ENCODE data around the gene TEX101.
"Not testable (repeated sequence)": the region's sequence is repeated elsewhere in the genome, so short reads cannot be mapped to it uniquely, and the experiment has no call there.

The TEX101 gene

DNA sequence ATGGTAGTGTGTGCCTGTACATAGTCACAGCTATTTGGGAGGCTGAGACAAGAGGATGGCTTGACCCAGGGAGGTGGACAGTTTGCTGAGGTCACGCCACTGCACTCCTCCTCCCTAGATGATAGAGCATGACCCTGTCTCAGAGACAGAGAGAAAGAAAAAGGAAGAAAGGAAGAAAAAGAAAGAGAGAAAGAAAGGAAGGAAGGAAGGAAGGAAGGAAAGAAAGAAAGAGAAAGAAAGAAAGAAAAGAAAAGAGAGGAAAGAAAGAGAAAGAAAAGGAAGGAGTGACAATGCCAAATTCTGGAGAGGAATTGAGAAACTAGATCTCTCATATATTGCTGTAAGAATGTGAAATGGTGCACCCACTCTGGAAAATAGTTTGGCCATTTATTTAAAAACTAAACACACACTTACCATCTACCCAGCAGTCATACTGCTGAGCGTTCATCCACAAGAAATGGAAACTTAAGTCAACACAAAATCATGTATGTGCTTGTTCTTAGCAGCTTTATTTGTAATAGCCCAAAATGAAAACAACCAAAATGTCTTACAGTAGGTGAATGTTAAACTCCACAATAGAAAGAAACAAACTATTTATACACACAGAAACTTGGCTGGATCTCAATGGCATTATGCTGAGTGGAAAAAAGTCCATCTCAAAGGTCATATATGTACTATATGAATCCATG is 7.5 kb downstream of the TEX101 start:
- DNase-seq: no peak

DNA sequence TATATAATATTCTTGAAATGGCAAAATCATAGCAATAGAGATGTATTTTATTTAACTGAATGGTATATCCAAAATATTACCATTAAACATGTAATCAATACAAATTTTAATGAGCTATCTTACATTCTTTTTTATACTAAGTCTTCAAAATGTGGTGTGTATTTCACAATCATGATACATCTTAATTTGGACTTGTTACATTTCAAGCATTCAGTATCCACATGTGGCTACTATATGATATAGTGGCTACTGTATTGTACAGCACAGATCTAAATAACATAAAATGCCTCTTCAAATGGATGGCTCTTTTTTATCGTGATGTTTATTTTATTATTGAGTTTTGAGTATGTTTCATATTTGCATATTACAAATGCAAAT is 8.0 kb downstream of the TEX101 start:
- no peak for DNase-seq

DNA sequence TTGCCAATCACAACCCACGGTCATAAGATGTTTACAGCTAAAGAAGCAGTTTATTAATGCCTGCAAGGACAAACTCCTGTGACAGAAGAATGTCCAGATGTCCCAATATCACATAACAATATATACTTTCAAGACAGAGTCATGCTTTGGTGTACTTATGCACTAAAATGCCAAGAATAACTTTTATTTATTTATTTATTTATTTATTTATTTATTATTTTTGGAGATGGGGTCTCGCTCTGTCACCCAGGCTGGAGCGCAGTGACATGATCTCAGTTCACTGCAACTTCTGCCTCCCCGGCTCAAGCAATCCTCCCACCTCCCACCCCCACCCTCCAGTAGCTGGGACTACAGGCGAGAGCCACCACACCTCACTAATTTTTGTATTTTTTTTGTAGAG is 9.1 kb downstream of the TEX101 start:
- no peak for DNase-seq

DNA sequence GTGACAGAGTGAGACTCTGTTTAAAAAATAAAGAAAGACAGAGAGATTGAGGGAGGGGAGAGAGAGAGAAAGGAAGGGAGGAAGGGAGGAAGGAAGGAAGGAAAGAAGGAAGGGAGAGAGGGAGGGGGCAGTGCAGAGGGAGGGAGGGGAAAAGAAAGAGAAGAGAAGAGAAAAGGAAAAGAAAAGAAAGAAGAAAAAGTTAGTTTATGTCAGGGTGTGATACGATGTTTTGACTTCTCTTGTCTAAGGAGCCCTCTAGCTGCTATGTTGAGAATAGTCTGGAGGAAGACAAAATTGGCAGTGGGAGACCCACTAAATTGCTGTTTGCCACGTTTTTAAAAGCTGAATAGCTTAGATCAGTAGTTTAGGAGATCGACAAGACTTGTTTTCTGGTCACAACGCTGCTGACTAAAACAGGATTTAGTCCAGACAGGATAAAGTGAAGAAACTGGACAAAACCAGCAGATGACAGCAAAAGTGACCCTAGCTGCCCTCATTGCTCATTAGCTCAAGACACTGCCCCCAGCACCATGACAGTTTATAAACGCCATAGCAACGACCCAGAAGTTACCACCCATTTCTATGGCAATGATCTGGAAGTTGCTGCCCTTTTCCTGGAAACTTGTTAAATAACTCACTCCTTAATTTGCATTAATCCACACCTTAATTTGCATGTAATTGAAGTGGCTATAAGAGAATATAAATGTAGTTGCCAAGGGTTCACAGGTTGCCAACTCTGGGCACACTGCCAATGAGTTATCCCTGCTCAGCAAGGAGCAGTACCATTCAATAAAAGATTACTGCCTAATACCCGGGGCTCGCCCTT is 11.1 kb downstream of the TEX101 start:
- peak; percentile 42 for DNase-seq

DNA sequence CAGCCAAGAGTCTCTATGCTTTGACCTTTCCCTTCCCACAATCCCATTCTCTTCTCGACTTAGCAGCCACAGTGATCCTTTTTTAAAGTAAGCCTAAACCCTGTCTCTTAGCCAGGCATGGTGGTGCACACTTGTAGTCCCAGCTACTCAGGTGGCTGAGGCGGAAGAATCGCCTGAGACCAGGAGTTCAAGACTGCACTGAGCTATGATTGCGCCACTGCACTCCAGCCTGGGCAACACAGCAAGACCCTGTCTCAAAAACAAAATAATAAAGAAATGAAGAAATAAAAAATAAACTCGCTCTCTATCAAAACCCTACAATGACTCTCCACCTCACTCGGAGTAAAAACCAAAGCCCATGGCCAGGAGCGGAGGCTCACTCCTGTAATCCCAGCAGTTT is 14.7 kb downstream of the TEX101 start:
- no peak for DNase-seq

DNA sequence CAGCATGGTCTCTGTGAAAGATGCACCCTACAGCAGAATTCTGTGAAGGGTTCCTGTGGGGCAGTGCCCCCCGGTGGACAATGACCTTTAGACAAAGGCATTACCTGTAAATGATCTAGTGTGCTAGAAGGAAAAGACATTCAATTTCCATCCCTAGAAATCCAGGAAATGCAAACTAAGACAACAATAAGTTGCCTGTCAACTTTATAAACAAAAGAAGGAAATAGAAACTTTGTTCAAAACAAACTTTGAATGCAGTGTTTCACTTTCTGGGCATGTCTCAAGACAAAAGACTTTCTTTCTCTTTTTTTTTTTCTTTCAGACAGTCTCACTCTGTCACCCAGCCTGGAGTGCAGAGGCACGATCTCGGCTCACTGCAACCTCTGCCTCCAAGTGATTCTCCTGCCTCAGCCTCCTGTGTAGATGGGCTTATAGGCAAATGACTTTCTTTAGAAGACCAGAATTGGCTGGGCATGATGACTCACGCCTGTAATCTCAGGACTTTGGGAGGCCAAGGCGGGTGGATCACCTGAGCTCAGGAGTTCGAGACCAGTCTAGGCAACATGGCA is 15.5 kb downstream of the TEX101 start:
- DNase-seq: peak; percentile 18

DNA sequence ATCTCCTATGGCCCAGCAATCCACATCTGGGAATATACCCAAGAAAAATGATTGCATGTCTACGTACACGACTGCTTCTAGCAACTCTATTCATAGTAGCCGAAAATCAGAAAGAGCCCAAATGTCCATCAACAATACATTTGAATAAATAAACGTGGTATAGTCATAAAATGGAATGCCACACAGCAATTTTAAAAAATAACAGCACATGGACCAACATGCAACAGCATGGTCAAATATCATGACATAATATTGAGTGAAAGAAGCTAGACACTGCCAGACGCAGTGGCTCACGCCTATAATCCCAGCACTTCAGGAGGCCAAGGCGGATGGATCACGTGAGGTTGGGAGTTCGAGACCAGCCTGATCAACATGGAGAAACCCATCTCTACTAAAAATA is 16.3 kb downstream of the TEX101 start:
- DNase-seq: no peak

DNA sequence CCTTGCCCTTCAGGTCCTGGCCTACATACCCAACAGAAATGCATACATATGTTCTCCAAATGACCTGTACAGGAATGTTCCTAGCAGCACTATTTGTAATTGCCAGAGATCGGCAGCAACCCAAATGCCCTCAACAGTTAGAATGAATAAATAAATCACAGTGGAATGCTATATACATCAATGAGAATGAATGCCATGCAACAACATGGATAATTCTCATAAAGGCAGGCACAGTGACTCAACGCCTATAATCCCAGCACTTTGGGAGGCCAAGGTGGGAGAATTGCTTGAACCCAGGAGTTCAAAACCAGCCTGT is 18.6 kb downstream of the TEX101 start:
- no peak for DNase-seq

DNA sequence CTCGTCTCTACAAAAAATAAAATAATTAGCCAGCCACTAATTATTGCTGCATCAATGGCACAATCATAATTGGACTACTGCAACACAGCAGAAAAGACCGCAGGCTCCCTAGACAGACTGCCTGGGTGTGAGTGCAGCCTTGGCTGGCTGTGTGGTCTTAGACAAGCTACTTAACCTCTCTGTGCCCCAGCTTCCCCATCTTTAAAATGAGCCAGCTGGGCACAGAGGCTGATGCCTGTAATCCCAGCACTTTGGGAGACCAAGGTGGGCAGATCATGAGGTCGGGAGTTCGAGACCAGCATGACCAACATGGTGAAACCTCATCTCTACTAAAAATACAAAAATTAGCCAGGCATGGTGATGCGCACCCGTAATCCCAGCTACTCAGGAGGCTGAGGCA is 19.0 kb downstream of the TEX101 start:
- no peak for DNase-seq

DNA sequence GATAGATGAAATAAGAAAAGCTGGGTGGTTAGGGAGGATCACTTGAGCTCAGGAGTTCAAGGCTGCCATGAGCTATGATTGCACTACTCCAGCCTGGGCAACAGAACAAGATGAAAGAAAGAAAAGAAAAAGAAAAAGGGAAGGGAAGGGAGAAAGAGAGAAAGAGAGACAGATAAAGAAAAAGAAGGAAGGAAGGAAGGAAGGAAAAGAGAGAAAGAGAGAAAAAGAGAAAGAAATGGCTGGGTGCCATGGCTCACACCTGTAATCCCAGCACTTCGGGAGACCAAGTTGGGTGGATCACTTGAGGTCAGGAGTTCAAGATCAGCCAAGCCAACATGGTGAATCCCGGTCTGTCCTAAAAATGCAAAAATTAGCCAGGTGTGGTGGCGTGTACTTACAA is 21.1 kb downstream of the TEX101 start:
- no peak for DNase-seq

DNA sequence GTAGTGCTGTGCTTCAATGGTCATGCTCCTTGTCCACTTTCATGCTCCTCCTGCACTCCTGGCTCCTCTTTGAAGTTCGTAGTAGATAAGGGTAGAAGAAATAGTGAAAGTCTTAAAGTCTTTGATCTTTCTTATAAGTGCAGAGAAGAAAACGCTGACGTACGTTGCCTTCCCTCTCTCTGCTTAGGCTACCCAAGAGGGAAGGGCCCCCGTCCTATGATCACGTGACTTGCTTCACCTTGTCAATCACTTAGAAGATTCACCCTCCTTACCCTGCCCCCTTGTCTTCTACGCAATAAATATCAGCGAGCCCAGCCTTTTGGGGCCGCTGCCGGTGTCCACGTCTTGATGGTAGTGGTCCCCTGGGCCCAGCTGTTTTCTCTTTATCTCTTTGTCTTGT is 22.6 kb downstream of the TEX101 start:
- not testable (repeated sequence) for DNase-seq

DNA sequence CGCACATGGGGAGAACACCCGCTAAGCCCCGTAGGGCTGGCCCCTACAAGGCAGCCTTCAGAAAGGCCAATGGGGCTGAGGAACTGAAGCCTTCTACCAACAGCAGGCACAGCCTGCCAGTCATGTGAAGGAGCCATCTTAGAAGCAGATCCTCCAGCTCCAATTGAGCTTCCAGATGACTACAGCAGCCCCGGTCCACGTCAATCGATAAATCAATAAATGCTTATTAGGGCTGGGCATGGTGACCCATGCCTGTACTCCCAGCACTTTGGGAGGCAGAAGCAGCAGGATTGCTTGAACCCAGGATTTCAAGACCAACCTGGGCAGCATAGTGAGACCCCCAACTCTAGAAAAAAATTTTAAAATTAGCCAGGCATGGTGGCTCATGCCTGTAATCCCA is 23.0 kb downstream of the TEX101 start:
- DNase-seq: no peak

DNA sequence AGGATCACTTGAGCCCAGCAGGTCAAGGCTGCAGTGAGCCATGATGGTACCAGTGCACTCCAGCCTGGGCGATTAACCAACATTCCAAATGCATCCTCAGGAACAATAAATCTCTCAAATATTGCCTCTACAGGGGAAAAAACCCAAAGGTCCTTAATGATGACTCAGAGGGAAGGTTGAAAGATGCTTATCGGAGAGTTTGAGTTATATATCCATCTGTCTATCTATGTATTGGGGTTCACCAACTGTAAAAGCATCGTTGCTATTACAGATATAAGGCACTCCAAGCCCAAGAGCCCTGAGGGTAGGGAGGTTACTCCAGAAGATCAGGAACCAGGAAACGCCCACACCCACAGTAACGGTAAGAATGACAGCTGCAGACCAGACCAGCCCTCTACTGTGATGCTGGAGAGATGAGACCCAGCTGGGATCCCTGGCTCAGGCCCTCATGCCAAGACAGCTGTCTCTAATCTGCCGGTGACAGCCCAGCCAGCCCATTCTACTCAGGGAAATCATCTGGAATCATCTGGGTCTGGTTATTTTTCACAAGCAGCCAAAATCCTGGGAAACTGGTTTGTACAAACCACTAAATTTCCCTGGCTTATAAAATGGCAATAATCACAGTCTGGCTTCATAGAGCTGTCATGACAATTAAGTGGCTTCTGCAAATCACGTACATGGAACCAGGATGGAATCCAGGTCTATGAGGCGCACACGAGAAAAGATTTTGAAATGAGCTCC is 23.8 kb downstream of the TEX101 start:
- DNase-seq: peak; percentile 89

DNA sequence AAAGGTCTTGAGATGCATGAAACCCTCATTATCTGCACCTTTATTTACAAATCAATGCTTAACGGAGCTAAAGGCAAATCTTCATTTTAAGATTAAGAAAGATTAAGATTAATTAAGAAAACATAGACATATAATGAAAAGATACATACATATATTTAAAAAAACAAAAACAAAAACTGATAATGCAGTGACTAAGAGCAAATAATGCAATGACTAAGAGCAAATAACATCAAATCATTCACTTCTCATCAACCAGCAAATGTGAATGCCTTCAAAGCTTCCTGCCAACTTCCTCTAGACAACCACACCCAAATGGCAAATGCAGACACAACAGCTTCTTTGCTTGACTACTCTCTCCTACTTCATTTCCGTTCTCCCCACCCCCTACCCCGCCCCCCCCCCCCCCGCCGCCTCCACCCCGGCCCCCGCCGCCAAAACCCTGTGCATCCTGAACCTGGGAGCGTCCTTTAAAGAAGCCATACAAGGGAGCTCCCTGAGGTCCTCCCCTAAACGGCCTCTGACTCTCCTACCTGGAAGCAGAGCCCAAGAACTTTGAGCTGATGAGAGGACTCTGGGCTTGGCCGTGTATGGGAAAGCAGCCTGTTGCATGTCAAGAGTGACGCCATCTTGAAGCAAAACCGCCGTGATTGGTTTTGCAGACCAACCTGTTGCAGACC is 24.5 kb downstream of the TEX101 start:
- DNase-seq: peak; percentile 56

DNA sequence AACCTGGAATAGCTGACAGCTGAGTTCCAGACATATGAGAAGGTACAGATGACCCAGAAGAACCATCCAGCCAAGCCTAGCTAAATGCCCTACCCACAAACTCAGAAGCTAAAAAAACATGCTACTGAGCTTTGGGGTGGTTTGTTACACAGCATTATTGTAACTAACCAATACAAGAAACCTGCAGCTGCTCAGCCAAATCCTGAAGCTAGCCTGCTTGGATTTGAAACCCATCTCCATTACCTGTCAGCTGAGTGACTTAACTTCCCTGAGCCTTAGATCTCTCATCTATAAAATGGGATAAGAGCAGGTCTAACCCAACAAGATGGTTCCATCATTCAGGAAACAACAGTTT is 25.0 kb downstream of the TEX101 start:
- no peak for DNase-seq

DNA sequence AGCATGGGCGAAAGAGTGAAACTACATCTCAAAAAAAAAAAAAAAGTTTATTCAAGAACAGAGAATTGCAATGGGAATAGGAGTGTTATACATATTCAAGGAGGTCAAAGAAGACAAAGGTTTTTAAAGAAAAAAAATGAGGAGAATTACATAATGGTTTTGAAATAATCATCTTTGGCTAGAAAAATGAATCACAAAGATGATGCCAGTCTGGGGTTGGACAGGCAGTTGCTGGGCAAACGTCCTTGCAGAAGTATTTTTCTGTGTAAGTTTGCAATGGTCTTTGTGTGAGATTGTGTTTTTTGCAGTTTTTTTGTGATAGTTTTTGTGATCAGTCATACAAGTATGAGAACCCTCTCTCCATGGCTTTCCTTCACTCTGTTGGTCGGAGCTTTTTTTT is 27.0 kb downstream of the TEX101 start:
- no peak for DNase-seq

DNA sequence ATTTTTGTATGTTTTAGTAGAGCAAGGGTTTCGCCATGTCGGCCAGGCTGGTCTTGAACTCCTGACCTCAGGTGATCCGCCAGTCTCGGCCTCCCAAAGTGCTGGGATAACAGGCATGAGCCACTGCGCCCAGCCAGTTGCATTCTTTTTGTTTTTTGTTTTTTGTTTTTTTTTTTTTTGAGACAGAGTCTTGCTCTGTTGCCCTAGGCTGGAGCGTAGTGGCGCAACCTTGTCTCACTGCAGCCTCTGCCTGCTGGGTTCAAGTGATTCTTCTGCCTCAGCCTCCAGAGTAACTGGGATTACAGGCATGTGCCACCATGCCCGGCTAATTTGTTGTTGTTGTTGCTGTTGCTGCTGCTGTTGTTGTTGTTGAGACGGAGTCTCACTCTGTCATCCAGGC is 29.4 kb downstream of the TEX101 start:
- not testable (repeated sequence) for DNase-seq

DNA sequence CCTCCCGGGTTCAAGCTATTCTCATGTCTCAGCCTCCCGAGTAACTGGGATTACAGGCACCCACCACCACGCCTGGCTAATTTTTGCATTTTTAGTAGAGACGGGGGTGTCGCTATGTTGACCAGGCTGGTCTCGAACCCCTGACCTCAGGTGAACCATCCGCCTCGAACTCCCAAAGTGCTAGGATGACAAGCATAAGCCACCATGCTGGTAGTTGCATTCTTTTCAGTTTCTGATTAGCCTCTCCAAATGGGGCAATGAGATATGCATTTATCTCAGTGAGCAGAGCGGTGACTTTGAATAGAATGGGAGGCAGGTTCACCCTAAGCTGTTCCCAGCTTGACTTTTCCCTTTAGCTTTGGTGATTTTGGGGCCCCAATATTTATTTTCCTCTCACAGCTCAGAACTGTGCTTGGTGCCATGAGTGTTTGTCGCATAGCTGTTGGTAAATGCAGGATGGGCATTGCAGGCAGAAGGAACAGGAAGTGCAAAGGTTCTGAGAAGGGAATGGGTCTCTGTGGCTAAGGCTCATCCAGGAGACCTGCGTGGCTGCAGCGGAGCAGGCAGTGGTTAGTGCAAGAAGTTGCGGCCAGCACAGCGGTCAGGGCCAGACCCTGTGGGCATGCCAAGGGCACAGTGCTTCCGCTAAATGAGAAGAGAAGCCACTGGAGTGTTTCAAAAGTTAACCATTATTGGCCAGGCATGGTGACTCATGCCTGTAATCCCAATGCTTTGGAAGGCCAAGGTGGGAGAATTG is 30.0 kb downstream of the TEX101 start:
- DNase-seq: no peak

DNA sequence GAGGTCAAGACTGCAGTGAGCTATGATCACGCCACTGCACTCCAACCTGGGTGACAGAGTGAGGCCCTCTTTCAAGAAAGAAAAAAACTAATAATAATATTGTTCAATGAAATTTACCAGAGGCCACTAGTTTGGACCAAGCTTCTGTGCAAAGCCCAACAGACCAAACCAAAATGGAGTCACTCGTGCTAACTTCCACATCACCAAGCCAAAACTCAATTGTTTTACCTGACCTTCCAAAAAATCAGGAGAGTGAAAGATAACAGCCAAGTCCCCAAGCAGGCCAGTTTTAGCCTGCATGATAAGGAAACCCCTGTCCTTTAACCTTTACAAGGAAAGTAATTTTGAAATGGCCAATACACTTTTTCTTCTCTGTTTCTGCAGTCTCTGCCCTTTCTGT is 30.7 kb downstream of the TEX101 start:
- DNase-seq: no peak

DNA sequence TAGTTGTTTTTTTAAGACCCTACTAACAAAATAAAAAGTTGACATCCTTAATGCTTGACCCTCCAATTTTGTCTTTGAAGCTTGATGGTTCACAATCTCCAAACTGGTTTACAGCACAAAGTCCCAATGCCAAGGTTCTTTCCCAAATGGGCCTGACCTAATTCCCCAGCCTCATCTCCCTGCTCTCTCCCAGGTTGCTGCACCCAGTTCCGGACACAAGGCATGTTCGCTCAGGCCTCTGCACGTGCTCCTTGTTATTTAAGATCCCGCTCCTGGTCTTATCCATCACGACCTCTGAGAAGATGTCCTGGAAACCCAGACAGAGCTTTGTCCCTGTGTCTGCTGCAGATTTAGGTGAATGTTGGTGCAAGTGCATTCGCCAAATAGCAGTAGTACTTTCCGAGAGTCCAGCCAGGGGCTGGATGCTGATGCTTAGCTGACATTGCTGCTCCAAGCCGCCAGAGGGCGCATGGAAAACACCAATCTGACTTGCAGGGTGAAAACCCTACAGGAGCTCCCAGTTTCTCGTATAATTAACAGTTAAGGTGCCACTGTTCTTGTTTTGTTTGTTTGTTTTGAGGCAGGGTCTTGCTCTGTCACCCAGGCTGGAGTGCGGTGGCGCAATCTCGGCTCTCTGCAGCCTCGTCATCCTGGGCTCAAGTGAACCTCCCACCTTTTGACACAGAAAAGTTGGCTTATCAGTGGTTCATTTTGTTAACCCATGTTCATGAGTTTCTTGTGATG is 32.2 kb downstream of the TEX101 start:
- peak; percentile 73 for DNase-seq

DNA sequence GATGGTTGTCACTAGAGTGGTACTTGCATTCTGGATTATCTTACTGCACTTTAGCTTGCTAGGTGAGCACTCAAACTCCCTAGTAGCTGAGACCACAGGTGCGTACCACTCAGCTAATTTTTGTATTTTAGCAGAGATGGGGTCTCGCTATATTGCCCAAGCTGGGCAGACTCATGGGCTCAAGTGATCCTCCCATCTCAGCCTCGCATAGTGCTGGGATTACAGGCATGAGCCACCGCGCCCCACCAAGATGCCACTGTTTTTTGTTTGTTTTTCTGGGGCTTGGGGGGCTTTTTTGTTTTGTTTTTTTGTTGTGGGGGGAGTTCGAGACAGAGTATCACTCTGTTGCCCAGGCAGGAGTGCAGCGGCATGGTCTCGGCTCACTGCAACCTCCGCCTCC is 33.0 kb downstream of the TEX101 start:
- DNase-seq: no peak

DNA sequence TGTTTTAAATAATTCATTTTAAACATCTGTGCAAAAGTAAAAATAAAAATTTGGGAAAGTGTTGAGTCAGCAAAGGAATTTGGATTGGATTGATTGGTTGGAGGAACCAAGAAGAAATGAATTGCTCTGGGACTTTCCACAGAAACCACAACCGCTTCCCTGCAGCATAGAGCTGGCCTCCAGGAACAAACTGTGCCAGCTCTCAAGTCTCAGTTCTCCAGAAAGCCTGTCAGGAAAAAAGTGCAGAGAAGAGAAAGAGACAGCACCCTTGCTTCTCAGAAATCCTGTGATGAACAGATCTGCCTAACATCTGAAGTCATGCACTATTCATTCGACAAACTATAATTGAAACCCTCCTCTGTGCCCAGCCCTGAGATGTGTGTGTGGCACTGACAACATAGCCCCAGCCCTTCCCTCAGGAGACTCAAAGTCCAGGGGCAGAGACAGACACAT is 35.9 kb downstream of the TEX101 start:
- DNase-seq: peak; percentile 56
